ENCODE results near the gene MC1R. TPM values are rescaled to one million over a fixed set of nuclear protein-coding genes. Genes with fewer than 3 reads are reported as not detected.

Gene MC1R
- polyA plus RNA-seq, 2 of the 4 experiments (the other 2 are of a cell fraction), result 7.4 to 8.0 TPM

DNA sequence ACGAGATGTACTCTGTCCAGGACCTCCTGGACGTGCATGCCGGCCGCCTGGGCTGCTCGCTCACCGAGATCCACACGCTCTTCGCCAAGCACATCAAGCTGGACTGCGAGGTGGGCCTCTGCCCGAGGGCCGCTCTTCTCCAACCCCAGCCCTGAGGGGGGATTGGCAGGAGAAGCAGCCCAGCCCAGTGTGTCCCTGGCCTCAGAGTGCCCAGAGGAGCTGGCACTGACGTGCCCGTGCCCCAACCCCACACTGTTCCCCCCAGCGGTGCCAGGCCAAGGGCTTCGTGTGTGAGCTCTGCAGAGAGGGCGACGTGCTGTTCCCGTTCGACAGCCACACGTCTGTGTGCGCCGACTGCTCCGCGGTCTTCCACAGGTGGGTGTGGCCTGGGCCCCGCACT lies 45.5 kb downstream of the MC1R start:
- CTCF ChIA-PET, result interaction anchor here (1.1 to 1.7 kb wide), 5 partner anchors 10 to 41 kb away, joined by 3 to 6 read pairs (median 4); no protein-coding TSS in a partner anchor
- 96% methylated on average over 16 of the region's 25 CpGs for WGBS (ENCODE audit: missing lambda C conversion rate)
- no peak overlapping the region for H3K27ac ChIP-seq
- ATAC-seq (no peak; a peak in 1 of 6 replicates), DNase-seq (ENCODE audit: low read depth in 1 of 2, low spot score in 1 of 2) (no peak), FAIRE-seq (no peak)
- no peak overlapping the region for H3K4me3 ChIP-seq
- H3K4me1 ChIP-seq, result no peaks in the 10 kb centered on the region
- no peak overlapping the region for H3K4me2 ChIP-seq
- TF ChIP-seq TP53 (CRISPR knock-in tag; IDR thresholded peaks at IDR 0.05), result no peak
- TF ChIP-seq SREBF2 (IDR thresholded peaks at IDR 0.05), result no peak
- TF ChIP-seq, protein P1, sequence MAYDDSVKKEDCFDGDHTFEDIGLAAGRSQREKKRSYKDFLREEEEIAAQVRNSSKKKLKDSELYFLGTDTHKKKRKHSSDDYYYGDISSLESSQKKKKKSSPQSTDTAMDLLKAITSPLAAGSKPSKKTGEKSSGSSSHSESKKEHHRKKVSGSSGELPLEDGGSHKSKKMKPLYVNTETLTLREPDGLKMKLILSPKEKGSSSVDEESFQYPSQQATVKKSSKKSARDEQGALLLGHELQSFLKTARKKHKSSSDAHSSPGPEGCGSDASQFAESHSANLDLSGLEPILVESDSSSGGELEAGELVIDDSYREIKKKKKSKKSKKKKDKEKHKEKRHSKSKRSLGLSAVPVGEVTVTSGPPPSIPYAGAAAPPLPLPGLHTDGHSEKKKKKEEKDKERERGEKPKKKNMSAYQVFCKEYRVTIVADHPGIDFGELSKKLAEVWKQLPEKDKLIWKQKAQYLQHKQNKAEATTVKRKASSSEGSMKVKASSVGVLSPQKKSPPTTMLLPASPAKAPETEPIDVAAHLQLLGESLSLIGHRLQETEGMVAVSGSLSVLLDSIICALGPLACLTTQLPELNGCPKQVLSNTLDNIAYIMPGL (CRISPR knock-in tag; IDR thresholded peaks at IDR 0.05; ENCODE audit: borderline replicate concordance), result no peak
- TF ChIP-seq CHD2 (IDR thresholded peaks at IDR 0.05; ENCODE audit: low read length, partially characterized antibody), result no peak
- no peak for TF ChIP-seq PHF8 (IDR thresholded peaks at IDR 0.05; ENCODE audit: borderline replicate concordance, low read depth)
- TF ChIP-seq, protein P2, sequence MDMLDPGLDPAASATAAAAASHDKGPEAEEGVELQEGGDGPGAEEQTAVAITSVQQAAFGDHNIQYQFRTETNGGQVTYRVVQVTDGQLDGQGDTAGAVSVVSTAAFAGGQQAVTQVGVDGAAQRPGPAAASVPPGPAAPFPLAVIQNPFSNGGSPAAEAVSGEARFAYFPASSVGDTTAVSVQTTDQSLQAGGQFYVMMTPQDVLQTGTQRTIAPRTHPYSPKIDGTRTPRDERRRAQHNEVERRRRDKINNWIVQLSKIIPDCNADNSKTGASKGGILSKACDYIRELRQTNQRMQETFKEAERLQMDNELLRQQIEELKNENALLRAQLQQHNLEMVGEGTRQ (IDR thresholded peaks at IDR 0.05), result no peak
- no peak for TF ChIP-seq CBX2 (IDR thresholded peaks at IDR 0.05; ENCODE audit: borderline replicate concordance, low read depth)
- no peak for TF ChIP-seq NR3C1 (IDR thresholded peaks at IDR 0.05)
- H3K9me3 ChIP-seq, result no peaks in the 10 kb centered on the region
- POLR2A ChIA-PET, result no interaction called here

DNA sequence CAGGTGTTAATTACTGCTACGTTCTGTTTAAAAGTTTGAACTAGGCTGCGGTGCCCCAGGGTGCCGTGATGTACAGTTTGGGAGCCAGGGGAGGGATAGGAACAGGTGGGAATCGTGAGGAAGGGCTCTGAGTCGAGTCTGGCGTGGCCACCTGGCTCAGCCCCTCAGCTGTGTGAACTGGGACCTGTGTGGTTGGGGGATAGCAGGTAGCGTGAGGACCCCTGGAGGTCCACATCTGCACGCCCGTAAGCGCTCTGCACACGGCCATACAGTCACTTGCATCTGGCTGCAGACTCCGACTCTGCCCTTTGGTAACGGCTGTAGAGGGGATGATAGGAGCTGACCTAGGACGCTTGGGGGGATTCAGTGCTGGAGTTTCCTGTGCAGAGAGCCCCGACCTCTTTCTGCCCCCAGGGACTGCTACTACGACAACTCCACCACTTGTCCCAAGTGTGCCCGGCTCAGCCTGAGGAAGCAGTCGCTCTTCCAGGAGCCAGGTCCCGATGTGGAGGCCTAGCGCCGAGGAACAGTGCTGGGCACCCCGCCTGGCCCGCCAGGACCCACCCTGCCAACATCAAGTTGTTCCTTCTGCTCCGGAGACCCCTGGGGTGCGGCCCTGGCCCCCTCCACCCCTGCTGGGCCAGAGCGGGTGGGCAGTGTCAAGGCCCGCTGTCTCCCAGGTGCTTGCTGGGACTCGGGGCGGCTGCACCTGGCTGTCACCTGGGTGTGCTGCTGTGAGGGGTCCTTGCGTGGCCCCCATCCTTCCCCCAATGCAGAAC lies 47.0 kb downstream of the MC1R start:
- POLR2A ChIA-PET, result no interaction called here
- no peak overlapping the region for H3K27ac ChIP-seq
- no peak overlapping the region for H3K4me2 ChIP-seq
- H3K4me1 ChIP-seq, result no peaks in the 10 kb centered on the region
- H3K9me3 ChIP-seq, result no peaks in the 10 kb centered on the region
- TF ChIP-seq PHF8 (IDR thresholded peaks at IDR 0.05; ENCODE audit: borderline replicate concordance, low read depth) (no peak), NPAS2 (CRISPR knock-in tag; IDR thresholded peaks at IDR 0.05; ENCODE audit: borderline replicate concordance) (no peak), FOSB (CRISPR knock-in tag; IDR thresholded peaks at IDR 0.05) (no peak), KDM5A (IDR thresholded peaks at IDR 0.05) (no peak), SREBF2 (IDR thresholded peaks at IDR 0.05) (no peak), HOXB5 (CRISPR knock-in tag; IDR thresholded peaks at IDR 0.05) (no peak), RFX5 (IDR thresholded peaks at IDR 0.05) (no peak), HDAC2 (IDR thresholded peaks at IDR 0.05) (no peak), ZNF302 (CRISPR knock-in tag; IDR thresholded peaks at IDR 0.05) (no peak), FOXS1 (CRISPR knock-in tag; IDR thresholded peaks at IDR 0.05) (no peak), RARB (CRISPR knock-in tag; IDR thresholded peaks at IDR 0.05) (no peak), EHMT2 (IDR thresholded peaks at IDR 0.05; ENCODE audit: low read depth) (no peak), ESRRA (IDR thresholded peaks at IDR 0.05; ENCODE audit: borderline replicate concordance, low read length) (no peak)
- TF ChIP-seq, protein P1 (CRISPR knock-in tag; IDR thresholded peaks at IDR 0.05; ENCODE audit: borderline replicate concordance), result no peak
- TF ChIP-seq, protein P3, sequence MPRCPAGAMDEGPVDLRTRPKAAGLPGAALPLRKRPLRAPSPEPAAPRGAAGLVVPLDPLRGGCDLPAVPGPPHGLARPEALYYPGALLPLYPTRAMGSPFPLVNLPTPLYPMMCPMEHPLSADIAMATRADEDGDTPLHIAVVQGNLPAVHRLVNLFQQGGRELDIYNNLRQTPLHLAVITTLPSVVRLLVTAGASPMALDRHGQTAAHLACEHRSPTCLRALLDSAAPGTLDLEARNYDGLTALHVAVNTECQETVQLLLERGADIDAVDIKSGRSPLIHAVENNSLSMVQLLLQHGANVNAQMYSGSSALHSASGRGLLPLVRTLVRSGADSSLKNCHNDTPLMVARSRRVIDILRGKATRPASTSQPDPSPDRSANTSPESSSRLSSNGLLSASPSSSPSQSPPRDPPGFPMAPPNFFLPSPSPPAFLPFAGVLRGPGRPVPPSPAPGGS (IDR thresholded peaks at IDR 0.05), result no peak
- TF ChIP-seq, protein P4, sequence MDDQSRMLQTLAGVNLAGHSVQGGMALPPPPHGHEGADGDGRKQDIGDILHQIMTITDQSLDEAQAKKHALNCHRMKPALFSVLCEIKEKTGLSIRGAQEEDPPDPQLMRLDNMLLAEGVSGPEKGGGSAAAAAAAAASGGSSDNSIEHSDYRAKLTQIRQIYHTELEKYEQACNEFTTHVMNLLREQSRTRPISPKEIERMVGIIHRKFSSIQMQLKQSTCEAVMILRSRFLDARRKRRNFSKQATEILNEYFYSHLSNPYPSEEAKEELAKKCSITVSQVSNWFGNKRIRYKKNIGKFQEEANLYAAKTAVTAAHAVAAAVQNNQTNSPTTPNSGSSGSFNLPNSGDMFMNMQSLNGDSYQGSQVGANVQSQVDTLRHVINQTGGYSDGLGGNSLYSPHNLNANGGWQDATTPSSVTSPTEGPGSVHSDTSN (IDR thresholded peaks at IDR 0.05), result no peak
- TF ChIP-seq, protein P5, sequence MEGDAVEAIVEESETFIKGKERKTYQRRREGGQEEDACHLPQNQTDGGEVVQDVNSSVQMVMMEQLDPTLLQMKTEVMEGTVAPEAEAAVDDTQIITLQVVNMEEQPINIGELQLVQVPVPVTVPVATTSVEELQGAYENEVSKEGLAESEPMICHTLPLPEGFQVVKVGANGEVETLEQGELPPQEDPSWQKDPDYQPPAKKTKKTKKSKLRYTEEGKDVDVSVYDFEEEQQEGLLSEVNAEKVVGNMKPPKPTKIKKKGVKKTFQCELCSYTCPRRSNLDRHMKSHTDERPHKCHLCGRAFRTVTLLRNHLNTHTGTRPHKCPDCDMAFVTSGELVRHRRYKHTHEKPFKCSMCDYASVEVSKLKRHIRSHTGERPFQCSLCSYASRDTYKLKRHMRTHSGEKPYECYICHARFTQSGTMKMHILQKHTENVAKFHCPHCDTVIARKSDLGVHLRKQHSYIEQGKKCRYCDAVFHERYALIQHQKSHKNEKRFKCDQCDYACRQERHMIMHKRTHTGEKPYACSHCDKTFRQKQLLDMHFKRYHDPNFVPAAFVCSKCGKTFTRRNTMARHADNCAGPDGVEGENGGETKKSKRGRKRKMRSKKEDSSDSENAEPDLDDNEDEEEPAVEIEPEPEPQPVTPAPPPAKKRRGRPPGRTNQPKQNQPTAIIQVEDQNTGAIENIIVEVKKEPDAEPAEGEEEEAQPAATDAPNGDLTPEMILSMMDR (IDR thresholded peaks at IDR 0.05), result no peak
- ATAC-seq (no peak), FAIRE-seq (no peak), DNase-seq (ENCODE audit: low read depth in 1 of 2, low spot score in 1 of 2) (no peak)
- H3K4me3 ChIP-seq, result no peak overlapping the region
- CTCF ChIA-PET, result interaction anchor here (1.0 to 1.7 kb wide), 6 partner anchors 9 to 105 kb away, joined by 3 to 5 read pairs (median 4); partner anchors contain the start of gene TUBB3
- WGBS (ENCODE audit: missing lambda C conversion rate), result 92% methylated on average over 20 of the region's 30 CpGs

Data from A549 (cell line).